Endometrial microvascular endothelial cells (primary cell): ENCODE results near the gene PNN. TPM values are rescaled to one million over a fixed set of nuclear protein-coding genes. Genes with fewer than 3 reads are reported as not detected.
"Not testable (repeated sequence)": the region's sequence is repeated elsewhere in the genome, so short reads cannot be mapped to it uniquely, and the experiment has no call there.

Source experiments
- in situ Hi-C: cut with HindIII; loops from 2 replicates; pipeline ENCODE4 v1.10.0; 2017; ENCODE audit warnings: low sequenced_read_pairs, low pct_unique_long_range_greater_than_20kb; ENCODE audit errors: inconsistent ontology term
- total RNA-seq: library from RNA; depleted of rRNA; stranded (reverse); fragments of >200 nt; gene quantifications from one replicate; pipeline ENCODE4 v1.2.3, GENCODE V29; 2015; ENCODE audit errors: inconsistent ontology term

PNN gene
- 20.3 TPM for total RNA-seq

DNA sequence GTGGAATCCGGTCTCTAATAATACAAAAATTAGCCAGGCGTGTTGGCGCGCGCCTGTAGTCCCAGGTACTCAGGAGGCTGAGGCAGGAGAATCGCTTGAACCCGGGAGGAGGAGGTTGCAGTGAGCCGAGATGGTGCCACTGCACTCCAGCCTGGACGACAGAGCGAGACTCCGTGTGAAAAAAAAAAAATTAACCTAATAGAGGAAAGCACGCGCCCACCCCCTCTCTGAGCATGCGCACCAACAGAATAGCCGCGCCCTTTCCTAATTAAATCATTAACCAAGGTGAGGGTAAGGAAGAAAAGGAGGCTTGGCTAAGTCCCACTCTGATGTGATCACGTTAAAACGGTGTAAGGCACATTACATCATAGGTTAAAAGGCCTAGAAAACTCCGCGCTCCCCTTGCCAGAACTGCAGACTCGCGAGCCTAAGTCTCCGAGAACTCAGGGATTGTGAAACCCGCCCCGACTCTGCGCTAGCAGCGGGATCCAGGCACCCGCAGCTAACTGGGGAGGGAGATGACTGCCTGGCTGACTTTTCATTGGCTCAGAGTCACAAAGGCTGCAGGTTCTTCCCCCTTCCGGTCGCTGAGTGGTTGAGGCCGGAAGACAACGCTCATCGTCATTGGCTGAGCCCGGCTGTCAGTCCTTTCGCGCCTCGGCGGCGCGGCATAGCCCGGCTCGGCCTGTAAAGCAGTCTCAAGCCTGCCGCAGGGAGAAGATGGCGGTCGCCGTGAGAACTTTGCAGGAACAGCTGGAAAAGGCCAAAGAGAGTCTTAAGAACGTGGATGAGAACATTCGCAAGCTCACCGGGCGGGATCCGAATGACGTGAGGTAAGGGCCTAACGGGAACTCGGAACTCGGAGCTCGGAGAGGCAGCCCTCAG, at the start of gene PNN:
TSS of gene PNN (plus strand) at position 695 of the 885 bp plus-strand sequence. CDS start at position 721, 26 bp downstream.
- in situ Hi-C loops, result no loop called here

DNA sequence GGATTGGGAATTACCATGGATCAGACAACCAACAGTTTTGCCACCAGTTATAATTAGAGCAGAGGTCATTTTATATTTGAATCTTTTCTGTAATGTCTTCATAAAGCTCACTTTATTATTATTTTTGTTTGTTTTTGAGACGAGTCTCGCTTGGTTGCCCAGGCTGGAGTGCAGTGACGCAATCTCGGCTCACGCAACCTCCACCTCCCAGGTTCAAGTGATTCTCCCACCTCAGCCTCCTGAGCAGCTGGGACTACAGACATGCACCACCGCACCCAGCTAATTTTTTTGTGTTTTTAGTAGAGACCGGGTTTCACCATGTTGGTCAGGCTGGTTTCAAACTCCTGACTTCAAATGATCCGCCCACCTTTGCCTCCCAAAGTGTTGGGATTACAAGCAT, 37.2 kb upstream of the PNN start:
- in situ Hi-C loops, result not testable (repeated sequence)

DNA sequence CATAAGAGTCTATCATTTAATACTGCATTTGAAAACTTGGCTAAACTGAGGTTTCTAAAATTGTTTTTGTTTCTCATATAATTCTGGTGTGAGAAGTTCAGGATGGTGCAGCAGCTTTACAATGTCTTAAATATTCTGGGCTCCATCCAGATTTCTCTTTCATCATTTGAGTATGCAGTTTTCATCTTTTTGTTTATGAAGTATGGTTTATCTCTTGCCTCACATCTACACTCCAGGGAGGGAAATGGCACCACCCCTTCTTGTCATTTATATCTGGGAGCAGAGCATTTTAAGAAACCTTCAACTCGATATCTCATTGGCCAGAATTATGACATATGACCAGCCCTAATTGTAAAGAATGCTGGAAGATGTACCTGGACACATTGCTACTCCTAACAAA, 36.6 kb upstream of the PNN start:
- in situ Hi-C loops, result no loop called here

DNA sequence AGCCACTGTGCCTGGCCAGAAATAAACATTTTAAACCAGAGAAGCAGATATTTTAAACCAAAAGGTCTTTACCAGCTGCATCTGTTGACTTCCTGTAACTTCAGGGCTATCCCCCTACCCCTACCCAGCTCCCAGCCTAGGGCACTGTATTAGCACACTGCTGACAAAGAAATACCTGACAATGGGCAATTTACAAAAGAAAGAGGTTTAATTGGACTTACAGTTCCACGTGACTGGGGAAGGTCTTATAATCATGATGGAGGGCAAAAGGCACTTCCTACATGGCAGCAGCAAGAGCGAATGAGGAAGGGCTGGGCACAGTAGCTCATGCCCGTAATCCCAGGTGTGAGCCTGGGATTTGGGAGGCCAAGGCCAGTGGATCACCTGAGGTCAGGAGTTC, 34.9 kb upstream of the PNN start:
- in situ Hi-C loops, result no loop called here

DNA sequence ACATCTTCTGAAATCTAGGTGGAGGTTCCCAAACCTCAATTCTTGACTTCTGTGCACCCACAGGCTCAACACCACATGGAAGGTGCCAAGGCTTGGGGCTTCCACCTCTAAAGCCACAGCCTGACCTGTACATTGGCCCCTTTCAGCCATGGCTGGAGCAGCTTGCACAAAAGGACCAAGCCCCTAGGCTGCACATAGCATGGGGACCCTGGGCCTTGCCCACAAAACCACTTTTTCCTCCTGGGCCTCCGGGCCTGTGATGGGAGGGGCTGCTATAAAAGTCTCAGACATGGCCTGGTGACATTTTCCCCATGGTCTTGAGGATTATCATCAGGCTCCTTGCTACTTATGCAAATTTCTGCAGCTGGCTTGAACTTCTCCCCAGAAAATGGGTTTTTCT, 33.4 kb upstream of the PNN start:
- in situ Hi-C loops, result not testable (repeated sequence)

DNA sequence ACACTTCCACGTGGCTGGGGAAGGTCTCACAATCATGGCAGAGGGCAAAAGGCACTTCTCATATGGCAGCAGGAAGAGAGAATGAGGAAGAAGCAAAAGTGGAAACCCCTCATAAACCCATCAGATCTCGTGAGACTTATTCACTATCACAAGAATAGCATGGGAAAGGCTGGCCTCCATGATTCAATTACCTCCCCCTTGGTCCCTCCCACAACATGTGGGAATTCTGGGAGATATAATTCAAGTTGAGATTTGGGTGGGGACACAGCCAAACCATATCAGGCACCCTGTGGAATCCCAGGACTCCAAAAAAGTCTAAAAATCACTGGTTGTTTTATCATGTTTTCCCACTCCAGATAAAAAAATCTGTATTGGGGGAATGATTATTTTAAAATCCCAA, 31.8 kb upstream of the PNN start:
- in situ Hi-C loops, result not testable (repeated sequence)

DNA sequence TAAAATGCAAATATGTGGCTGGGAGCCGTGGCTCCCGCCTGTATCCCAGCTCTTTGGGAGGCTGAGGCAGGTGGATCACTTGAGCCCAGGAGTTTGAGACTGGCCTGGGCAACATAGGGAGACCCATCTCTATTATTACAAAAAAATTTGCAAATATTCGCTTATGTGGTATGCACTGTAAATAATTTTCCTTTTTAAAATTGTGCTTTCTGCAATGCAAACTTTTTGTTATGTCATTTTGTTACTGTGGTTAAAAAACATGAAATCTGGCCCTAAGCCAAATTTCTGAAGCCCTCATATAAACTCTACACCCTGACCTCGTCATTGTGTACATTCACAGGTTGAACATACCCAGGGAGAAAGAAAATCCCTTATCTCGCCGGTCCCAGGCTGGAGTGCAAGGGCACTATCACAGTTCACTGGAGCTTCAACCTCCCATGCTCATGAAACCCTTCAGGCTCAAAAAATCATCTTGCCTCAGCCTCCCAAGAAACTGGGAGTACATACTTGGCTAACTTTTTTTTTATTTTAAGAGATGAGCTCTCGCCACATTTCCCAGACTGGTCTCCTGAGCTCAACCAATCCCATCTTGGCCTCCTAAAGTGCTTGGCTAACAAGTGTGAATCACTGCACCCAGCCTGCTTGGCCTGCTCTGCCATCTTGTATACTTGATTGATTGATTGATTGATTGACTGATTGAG, 29.6 kb upstream of the PNN start:
- in situ Hi-C loops, result no loop called here

DNA sequence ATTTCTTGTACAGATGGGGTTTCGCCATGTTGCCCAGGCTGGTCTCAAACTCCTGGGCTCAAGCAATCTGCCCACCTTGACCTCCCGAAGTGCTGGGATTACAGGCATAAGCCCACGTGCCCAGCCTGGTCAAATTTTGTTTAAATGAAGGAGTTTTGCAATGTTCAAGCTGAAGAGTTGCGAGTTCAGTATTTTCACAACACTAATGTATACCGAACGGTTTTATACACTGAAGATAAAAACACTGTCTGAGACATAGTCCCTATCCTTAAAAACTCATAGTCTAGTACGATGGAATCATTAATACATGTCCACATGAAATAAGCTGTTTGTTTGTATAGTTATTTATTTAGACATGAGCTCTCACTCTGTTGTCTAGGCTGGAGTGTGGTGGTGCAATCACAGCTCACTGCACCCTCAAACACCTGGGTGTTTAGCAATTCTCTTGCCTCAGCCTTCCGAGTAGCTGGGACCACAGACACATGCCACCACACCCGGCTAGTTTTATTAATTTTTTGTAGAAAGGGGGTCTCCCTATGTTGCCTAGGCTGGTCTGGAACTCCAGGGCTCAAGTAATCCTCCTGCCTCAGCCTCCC, 20.4 kb upstream of the PNN start:
- in situ Hi-C loops, result no loop called here

DNA sequence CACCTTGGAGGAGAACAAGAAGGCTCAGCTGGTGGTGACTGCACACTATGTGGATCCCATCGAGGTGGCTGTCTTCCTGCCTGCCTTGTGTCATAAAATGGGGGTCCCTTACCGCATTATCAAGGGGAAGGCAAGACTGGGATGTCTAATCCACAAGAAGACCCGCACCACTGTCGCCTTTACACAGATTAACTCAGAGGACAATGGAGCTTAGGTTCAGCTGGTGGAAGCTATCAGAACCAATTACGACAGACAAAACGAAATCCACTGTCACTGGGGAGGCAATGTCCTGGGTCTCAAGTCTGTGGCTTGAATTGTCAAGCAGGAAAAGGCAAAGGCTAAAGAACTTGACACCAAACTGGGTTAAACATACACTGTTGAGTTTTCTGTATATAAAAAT, 17.6 kb upstream of the PNN start:
- in situ Hi-C loops, result no loop called here

DNA sequence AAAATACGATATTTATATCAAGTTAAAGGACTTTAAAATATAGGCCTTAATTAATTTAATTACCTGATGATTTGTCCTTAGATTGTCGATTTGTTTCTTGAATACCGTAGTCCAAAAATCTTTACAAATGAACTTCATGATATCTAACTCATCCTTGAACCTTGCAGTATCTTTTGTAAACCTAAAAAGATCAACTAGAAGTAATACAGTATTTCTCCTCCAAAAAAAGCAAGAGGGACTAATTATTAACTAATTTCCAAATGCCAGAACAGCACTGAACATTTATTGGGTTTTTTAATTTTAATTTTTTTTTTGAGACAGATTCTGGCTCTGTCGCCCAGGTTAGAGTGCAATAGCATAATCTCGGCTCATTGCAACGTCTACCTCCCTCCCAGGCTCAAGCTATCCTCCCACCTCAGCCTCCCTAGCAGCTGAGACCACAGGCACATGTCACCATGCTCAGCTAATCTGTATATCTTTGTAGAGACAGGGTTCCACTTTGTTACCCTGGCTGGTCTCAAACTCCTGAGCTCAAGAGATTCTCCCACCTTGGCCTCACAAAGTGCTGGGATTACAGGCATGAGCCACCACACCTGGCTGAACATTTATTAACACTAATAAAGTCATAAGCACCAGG, 16.7 kb upstream of the PNN start:
- in situ Hi-C loops, result no loop called here

DNA sequence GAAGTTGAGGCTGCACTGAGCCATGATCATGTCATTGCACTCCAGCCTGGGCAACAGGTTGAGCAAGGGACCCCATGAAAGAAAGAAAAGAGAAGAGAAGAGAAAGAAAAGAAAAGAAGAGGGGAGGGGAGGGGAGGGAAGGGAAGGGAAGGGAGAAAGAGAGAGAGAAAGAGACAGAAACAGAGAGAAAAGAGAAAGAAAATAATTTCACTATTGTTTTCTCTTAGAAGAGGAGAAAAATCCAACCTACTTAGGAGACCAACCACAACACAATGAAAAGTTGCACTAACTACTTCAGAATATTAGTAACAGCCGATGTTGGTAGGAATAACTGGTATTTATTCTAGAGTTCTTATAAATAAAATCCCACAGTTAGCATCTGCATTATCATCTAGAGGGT, 14.6 kb upstream of the PNN start:
- in situ Hi-C loops, result no loop called here

DNA sequence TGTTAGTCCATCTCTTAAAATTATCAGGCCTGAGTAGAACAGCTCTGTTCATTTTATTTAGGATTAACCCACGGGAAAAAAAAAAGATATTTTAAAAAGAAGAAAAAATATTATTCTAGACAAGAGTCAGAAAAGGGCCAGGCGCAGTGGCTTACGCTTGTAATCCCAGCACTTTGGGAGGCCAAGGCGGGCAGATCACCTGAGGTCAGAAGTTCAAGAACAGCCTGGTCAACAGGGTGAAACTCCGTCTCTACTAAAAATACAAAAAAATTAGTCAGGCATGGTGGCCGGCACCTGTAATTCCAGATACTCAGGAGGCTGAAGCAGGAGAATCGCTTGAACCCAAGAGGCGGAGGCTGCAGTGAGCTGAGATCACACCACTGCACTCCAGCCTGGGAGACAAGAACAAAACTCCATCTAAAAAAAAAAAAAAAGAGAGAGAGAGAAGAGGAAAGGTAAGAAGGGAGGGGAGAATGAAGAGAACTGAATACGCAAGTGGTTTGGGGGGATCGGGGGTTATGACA, 7.2 kb upstream of the PNN start:
- in situ Hi-C loops, result not testable (repeated sequence)

DNA sequence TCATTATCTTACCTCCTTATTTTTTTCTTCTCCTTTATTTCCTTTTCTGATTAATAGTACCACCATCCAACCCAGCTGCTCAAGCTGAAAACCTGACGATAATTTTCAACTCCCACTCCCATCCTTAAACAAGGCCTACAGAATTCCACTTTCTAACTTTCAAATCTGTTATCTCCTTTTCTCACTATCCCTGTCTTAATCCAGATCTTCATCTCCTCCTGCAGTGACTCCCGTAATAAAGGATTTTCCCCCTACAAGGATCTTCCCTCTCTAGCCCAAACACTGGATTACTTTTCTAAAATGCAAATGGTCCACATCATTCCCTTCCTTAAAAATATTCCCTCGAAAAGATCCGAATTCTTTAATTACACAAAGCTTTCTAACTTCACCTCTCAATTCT, 6.5 kb upstream of the PNN start:
- in situ Hi-C loops, result no loop called here

DNA sequence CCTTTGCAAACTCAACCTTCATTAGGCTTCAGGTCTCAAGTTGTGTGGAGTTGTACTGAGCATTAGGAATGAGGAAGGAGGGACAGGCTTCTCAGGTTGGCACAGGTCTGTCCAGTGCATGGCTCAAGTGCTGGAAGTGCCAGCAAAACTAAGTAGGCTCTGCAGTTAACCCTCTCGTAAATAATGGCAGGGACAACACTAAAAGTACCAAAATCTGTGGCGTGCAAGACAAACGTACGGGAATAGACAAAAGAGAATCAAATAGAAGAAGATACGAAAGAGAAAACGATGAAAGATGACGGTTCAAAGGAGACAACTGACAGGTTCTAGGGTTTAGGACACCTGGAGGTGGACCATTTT, 5.5 kb upstream of the PNN start:
- in situ Hi-C loops, result no loop called here

DNA sequence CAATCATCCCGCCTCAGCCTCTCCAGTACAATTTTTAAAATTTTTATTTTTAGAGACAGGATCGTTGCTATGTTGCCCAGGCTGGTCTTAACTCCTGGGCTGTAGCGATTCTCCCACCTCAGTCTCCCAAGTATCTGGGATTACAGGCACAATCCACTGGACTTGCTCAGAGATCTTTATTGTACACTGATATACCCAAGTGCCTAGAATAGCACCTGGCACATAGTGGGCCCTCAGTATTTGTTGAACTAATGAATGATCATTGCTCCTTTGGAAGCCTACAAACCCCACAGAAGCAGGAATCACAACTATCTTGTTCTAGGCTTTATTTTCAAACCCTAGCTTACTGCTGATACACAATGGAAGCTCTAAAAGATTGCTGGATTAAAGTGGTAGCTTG, 1.9 kb upstream of the PNN start:
- in situ Hi-C loops, result no loop called here

DNA sequence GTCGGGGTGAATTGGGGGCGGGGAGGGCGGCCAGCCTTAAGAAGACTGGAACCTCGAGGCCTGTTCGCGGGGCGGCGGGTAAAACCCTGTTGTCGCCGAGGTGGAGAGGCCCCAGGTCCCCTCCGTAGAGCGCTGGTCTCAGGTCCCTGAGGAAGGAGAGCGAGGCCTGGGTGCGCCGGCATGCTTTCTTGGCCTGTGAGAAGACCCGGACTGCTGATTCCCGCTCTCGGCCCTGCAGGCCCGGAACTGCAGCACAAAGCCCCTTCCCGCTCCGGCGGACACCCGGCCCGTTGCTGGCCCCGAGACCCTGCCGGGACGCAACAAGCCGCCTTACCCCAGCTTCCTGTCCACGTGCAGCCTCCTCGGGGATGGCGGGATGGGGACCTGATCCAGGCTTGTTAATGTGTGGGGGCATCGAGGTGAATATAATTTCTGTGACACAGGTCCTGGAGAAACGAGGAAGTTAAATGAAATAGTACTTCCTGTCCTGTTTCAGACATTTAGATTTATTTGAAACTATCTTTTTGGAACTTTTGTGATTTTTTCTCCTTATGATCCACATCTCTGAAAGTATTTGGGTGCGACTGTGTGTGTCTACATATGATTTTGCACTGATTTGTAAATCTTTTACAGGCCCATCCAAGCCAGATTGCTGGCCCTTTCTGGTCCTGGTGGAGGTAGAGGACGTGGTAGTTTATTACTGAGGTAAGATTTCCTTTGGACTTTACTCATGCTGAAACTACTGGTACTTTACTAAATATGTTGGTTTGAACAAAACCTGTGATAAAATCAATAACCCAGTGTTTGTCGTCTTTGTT, 600 bp downstream of the PNN start:
- in situ Hi-C loops, result no loop called here

DNA sequence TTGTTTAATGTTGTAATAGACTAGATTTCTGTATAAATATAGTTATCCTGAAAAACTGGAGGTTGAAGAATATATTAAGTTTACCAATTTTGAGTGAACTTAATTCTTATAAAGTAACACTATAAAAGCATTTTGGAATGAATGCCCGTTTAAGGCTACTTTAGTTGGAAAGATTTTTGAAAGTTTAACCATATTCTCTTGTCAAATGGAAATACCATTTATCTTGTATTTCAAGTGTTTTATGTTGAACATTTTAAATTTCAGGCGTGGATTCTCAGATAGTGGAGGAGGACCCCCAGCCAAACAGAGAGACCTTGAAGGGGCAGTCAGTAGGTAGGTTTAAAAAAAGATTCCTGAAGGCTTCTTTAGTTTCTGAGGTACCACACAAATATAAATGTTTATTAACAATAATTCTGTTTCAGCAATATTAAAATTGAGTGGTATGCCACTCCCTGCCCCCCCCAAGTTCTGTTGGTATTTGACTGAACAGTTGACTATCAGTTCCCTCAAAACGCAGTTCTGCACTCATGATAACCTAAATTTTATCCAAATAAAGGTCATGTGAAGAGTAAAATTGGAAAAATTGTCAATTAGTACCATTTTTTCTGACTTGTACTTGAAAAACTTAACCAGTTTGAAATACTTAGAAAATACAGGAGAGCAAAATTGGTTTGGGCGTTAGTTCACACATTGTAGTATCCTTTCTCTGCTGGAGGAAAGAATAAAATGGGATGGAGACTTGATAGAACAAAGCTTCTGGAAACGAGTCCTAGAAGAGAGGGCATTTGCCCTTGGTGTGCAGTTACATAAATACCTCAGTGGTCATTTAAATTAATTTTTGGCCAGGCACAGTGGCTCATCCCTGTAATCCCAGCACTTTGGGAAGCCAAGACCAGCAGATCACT, 1.5 kb downstream of the PNN start:
- in situ Hi-C loops, result no loop called here

DNA sequence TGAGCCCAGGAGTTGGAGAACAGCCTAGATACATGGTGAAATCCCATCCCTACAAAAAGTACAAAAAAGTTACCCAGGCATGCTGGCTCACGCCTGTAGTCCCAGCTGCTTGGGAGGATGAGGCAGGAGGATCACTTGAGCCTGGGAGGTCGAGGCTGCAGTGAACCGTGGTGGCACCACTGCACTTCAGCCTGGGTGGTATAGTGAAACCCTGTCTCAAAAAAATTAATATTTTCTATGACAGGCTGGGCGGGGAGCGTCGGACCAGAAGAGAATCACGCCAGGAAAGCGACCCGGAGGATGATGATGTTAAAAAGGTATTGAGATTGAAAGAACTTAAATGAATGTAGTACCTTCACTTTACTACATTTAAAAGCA, 2.1 kb downstream of the PNN start:
- in situ Hi-C loops, result no loop called here
